ENCODE results near the gene CACFD1. TPM values are rescaled to one million over a fixed set of nuclear protein-coding genes. Genes with fewer than 3 reads are reported as not detected.

The CACFD1 gene
- total and polyA plus RNA-seq, 2 of the 13 experiments (the other 11 are each of a cell fraction or from before 2014, with no cell fraction given), result 13.8 to 14.6 TPM

DNA sequence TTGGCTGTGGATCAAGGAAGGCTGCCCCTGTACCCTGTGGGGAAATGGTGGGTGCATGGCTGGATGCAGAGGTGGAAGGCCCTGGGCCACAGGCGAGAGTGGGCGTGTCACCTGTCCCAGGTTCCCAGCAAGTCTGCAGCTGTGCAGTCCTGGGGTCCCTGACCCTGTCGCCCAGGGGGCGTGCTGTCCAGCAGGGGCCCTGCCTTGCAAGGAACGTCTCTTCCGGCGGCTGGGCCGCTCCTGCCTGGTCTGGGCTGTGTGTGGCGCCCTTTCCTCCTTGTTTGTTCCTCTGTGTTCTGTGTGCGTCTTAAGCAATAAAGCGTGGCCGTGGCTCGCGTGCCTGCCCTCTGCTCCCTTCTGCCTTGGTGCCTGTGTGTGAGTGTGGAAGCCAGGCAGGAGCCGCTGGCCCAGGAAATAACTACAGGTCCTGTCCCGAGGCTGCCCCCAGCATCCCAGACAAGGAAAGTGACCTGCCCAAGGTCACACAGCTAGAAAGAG, 10.7 kb downstream of the CACFD1 start (continued):
- TF ChIP-seq TAF15 (IDR thresholded peaks at IDR 0.05; ENCODE audit: low read depth, low read length, poor library complexity, severe bottlenecking) (peak; percentile 55), HNF4A (CRISPR knock-in tag; IDR thresholded peaks at IDR 0.05) (no peak), ZMYM3 (CRISPR knock-in tag; IDR thresholded peaks at IDR 0.05) (peak; percentile 49), ZMAT3 (CRISPR knock-in tag; conservative IDR thresholded peaks at IDR 0.05) (no peak), MEIS2 (CRISPR knock-in tag; IDR thresholded peaks at IDR 0.05) (0 out of 2 replicates have a peak, but pooled peaks have one; percentile 39), NONO (IDR thresholded peaks at IDR 0.05) (no peak), NONO (CRISPR knock-in tag; conservative IDR thresholded peaks at IDR 0.05) (peak; percentile 32; the same call in 1 of the 2 replicates), AGO2 (optimal IDR thresholded peaks at IDR 0.05; ENCODE audit: low read depth, low read length) (peak; percentile 93), AKAP8 (CRISPR knock-in tag; IDR thresholded peaks at IDR 0.05) (peak; percentile 98; the same call in 1 of the 2 replicates), ZNF816 (CRISPR knock-in tag; IDR thresholded peaks at IDR 0.05; ENCODE audit: borderline replicate concordance) (no peak), PTBP1 (IDR thresholded peaks at IDR 0.05; ENCODE audit: low read depth, low read length, poor library complexity, severe bottlenecking) (no peak), ZFY (CRISPR knock-in tag; IDR thresholded peaks at IDR 0.05) (0 out of 2 replicates have a peak, but pooled peaks have one; percentile 18), KLF12 (CRISPR knock-in tag; IDR thresholded peaks at IDR 0.05; ENCODE audit: borderline replicate concordance) (no peak), ZNF772 (CRISPR knock-in tag; IDR thresholded peaks at IDR 0.05) (peak; percentile 45; the same call in 1 of the 2 replicates), HMG20A (CRISPR knock-in tag; IDR thresholded peaks at IDR 0.05; ENCODE audit: borderline replicate concordance) (no peak), ZNF451 (CRISPR knock-in tag; IDR thresholded peaks at IDR 0.05) (peak; percentile 37; the same call in 1 of the 2 replicates), ZFP90 (CRISPR knock-in tag; IDR thresholded peaks at IDR 0.05; ENCODE audit: borderline replicate concordance) (no peak), POLR2AphosphoS5 (IDR thresholded peaks at IDR 0.05; ENCODE audit: low read depth, low read length) (peak; percentile 52; the same call in 1 of the 2 replicates), KDM2A (CRISPR knock-in tag; IDR thresholded peaks at IDR 0.05; ENCODE audit: borderline replicate concordance, low read depth) (peak; percentile 71), ONECUT2 (CRISPR knock-in tag; IDR thresholded peaks at IDR 0.05) (0 out of 2 replicates have a peak, but pooled peaks have one; percentile 12), POLR2G (IDR thresholded peaks at IDR 0.05; ENCODE audit: low read depth, low read length) (peak; percentile 56), ZNF768 (CRISPR knock-in tag; IDR thresholded peaks at IDR 0.05) (peak; percentile 79), SMAD1 (CRISPR knock-in tag; IDR thresholded peaks at IDR 0.05; ENCODE audit: borderline replicate concordance, low read depth) (0 out of 2 replicates have a peak, but pooled peaks have one; percentile 33), SPEN (CRISPR knock-in tag; IDR thresholded peaks at IDR 0.05; ENCODE audit: low read depth) (0 out of 2 replicates have a peak, but pooled peaks have one; percentile 13), GABPB1 (CRISPR knock-in tag; IDR thresholded peaks at IDR 0.05) (0 out of 2 replicates have a peak, but pooled peaks have one; percentile 9)
- TF ChIP-seq, protein P1, sequence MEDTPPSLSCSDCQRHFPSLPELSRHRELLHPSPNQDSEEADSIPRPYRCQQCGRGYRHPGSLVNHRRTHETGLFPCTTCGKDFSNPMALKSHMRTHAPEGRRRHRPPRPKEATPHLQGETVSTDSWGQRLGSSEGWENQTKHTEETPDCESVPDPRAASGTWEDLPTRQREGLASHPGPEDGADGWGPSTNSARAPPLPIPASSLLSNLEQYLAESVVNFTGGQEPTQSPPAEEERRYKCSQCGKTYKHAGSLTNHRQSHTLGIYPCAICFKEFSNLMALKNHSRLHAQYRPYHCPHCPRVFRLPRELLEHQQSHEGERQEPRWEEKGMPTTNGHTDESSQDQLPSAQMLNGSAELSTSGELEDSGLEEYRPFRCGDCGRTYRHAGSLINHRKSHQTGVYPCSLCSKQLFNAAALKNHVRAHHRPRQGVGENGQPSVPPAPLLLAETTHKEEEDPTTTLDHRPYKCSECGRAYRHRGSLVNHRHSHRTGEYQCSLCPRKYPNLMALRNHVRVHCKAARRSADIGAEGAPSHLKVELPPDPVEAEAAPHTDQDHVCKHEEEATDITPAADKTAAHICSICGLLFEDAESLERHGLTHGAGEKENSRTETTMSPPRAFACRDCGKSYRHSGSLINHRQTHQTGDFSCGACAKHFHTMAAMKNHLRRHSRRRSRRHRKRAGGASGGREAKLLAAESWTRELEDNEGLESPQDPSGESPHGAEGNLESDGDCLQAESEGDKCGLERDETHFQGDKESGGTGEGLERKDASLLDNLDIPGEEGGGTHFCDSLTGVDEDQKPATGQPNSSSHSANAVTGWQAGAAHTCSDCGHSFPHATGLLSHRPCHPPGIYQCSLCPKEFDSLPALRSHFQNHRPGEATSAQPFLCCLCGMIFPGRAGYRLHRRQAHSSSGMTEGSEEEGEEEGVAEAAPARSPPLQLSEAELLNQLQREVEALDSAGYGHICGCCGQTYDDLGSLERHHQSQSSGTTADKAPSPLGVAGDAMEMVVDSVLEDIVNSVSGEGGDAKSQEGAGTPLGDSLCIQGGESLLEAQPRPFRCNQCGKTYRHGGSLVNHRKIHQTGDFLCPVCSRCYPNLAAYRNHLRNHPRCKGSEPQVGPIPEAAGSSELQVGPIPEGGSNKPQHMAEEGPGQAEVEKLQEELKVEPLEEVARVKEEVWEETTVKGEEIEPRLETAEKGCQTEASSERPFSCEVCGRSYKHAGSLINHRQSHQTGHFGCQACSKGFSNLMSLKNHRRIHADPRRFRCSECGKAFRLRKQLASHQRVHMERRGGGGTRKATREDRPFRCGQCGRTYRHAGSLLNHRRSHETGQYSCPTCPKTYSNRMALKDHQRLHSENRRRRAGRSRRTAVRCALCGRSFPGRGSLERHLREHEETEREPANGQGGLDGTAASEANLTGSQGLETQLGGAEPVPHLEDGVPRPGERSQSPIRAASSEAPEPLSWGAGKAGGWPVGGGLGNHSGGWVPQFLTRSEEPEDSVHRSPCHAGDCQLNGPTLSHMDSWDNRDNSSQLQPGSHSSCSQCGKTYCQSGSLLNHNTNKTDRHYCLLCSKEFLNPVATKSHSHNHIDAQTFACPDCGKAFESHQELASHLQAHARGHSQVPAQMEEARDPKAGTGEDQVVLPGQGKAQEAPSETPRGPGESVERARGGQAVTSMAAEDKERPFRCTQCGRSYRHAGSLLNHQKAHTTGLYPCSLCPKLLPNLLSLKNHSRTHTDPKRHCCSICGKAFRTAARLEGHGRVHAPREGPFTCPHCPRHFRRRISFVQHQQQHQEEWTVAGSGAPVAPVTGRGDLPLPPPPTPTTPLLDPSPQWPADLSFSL (CRISPR knock-in tag; IDR thresholded peaks at IDR 0.05), result no peak

Data from HepG2 (cell line).